NCI-H2196 treated with DMSO at 0.1 percent for 48 hours (cell line): Measurements from ENCODE around the gene GALK1.

Source experiments
- DNase-seq: peaks from one replicate; lab custom pipeline; 2025; ENCODE audit not compliant: unreplicated experiment; lab: John Stamatoyannopoulos, UW

The GALK1 gene

GRCh38 chr17:75751676-75752404 is 13.2 kb downstream of the GALK1 start:
- no peak for DNase-seq

GRCh38 chr17:75750661-75751423 is 14.2 kb downstream of the GALK1 start:
- no peak for DNase-seq

GRCh38 chr17:75749545-75750389 is 15.2 kb downstream of the GALK1 start:
- peak; percentile 64 for DNase-seq

- DNase-seq = no peak
Observed at GRCh38 chr17:75748706-75749105, 16.3 kb downstream of the GALK1 start.

GRCh38 chr17:75743625-75744206 is 21.3 kb downstream of the GALK1 start:
- DNase-seq = no peak

- no peak for DNase-seq
Observed at GRCh38 chr17:75742337-75742736, 22.7 kb downstream of the GALK1 start.

- no peak for DNase-seq
Observed at GRCh38 chr17:75740631-75741077, 24.3 kb downstream of the GALK1 start.

GRCh38 chr17:75740215-75740614 is 24.8 kb downstream of the GALK1 start:
- no peak for DNase-seq

GRCh38 chr17:75739801-75740200 is 25.2 kb downstream of the GALK1 start:
- no peak for DNase-seq

GRCh38 chr17:75739174-75739573 is 25.8 kb downstream of the GALK1 start:
- DNase-seq = no peak

GRCh38 chr17:75738218-75738802 is 26.7 kb downstream of the GALK1 start:
- DNase-seq = no peak

GRCh38 chr17:75737133-75737962 is 27.6 kb downstream of the GALK1 start:
- no peak for DNase-seq

- no peak for DNase-seq
Observed at GRCh38 chr17:75736173-75736835, 28.7 kb downstream of the GALK1 start.

- no peak for DNase-seq
Observed at GRCh38 chr17:75734674-75735294, 30.2 kb downstream of the GALK1 start.

GRCh38 chr17:75733471-75733870 is 31.5 kb downstream of the GALK1 start:
- DNase-seq = no peak

- DNase-seq = no peak
Observed at GRCh38 chr17:75731716-75732498, 33.1 kb downstream of the GALK1 start.

GRCh38 chr17:75731086-75731715 is 33.8 kb downstream of the GALK1 start:
- DNase-seq = no peak

GRCh38 chr17:75730065-75730464 is 34.9 kb downstream of the GALK1 start:
- DNase-seq = no peak
